GM12878 (cell line): ENCODE data around the gene SHISA3. TPM values are rescaled to one million over a fixed set of nuclear protein-coding genes. Genes with fewer than 3 reads are reported as not detected.

ENCODE experiments used
- ATAC-seq: fragments of 200-7000 bp; cut with Tn5 transposase; 3 replicates; pipeline ENCODE4 v1.9.1; 2020; ENCODE audit warnings: mild to moderate bottlenecking, moderate library complexity
- BruUV-seq: library from RNA; stranded (reverse); fragments of 400-500 nt; replicated peaks from 2 replicates; lab custom pipeline; 2021; lab: Mats Ljungman, UMichigan
- CTCF ChIA-PET: fragments of 300-600 bp; sonication (Branson Sonifier 250); formaldehyde crosslinking; extraction: SDS; loops from one replicate; lab custom pipeline; 2021; ENCODE audit warnings: inconsistent platforms; lab: Yijun Ruan, JAX
- POLR2A ChIA-PET: fragments of 350-600 bp; formaldehyde crosslinking; extraction: SDS; loops from one replicate; lab custom pipeline; 2021; ENCODE audit warnings: inconsistent platforms; lab: Charles Lee
- RAD21 ChIA-PET: fragments of 300-600 bp; sonication (Branson Sonifier 250); formaldehyde crosslinking; loops from one replicate; lab custom pipeline; 2023; ENCODE audit warnings: antibody characterized with exemption; ENCODE audit not compliant: unreplicated experiment; lab: Charles Lee
- SMC1A ChIA-PET: fragments of 300-600 bp; sonication (Branson Sonifier 250); formaldehyde crosslinking; loops from one replicate; lab custom pipeline; 2023; ENCODE audit not compliant: unreplicated experiment, uncharacterized antibody; lab: Charles Lee
- DNase-seq: peaks from one replicate; pipeline ENCODE4 v3.0.0-alpha.2; 2011; ENCODE audit warnings: low read depth, low spot score
- FAIRE-seq: peaks from 3 replicates; lab custom pipeline; 2011; peaks lifted over from hg19 to GRCh38; lab: Jason Lieb, UNC
- H2AFZ ChIP-seq: 2 replicates; pipeline ENCODE4 v1.6.0; 2011; ENCODE audit warnings: low read depth, low read length, control low read depth; ENCODE audit not compliant: control insufficient read depth
- H3K27ac ChIP-seq: 2 replicates; pipeline ENCODE4 v1.5.1; 2011; ENCODE audit warnings: control low read depth; ENCODE audit not compliant: control insufficient read depth, insufficient read depth
- H3K27me3 ChIP-seq, 2 experiments: replicated peaks in 1 of 2; 2 replicates each; pipeline versions ENCODE4 v1.6.0 to v1.6.1; 2011; ENCODE audit warnings: low read length in 1 of 2; ENCODE audit not compliant: control insufficient read depth in 2 of 2, insufficient read depth in 2 of 2
- H3K36me3 ChIP-seq, 2 experiments: 2 replicates each; pipeline ENCODE4 v1.5.1; 2011; ENCODE audit warnings: low read length in 1 of 2; ENCODE audit not compliant: control insufficient read depth in 2 of 2, insufficient read depth in 2 of 2
- H3K4me1 ChIP-seq: 2 replicates; pipeline ENCODE4 v1.6.1; 2011; ENCODE audit warnings: mild to moderate bottlenecking, low read length, moderate library complexity, mixed read lengths; ENCODE audit not compliant: control insufficient read depth, insufficient read depth
- H3K4me2 ChIP-seq: 2 replicates; pipeline ENCODE4 v1.6.0; 2011; ENCODE audit warnings: control low read depth; ENCODE audit not compliant: control insufficient read depth, insufficient read depth
- H3K4me3 ChIP-seq: fragments of 200-600 bp; sonication (generic); 2 replicates; pipeline ENCODE4 v1.5.1; 2016
- H3K79me2 ChIP-seq: 2 replicates; pipeline ENCODE4 v1.6.0; 2011; ENCODE audit warnings: low read length; ENCODE audit not compliant: control insufficient read depth, insufficient read depth
- H3K9ac ChIP-seq: 2 replicates; pipeline ENCODE4 v1.8.0; 2011; ENCODE audit warnings: low read length, control low read depth, mixed read lengths; ENCODE audit not compliant: control insufficient read depth, insufficient read depth
- H3K9me3 ChIP-seq: replicated peaks from 3 replicates; pipeline ENCODE4 v1.5.1; 2011; ENCODE audit warnings: mild to moderate bottlenecking, low read length; ENCODE audit not compliant: control insufficient read depth, insufficient read depth
- H4K20me1 ChIP-seq: 2 replicates; pipeline ENCODE4 v1.6.0; 2011; ENCODE audit not compliant: control insufficient read depth, insufficient read depth
- ASH2L ChIP-seq: fragments of 300-600, 200-600 bp; sonication (generic); IDR thresholded peaks from 2 replicates; pipeline ENCODE4 v1.6.1; 2017; ENCODE audit warnings: low read depth, mild to moderate bottlenecking, borderline replicate concordance
- CBX3 ChIP-seq: fragments of 200-600 bp; sonication (generic); IDR thresholded peaks from 2 replicates; pipeline ENCODE4 v1.6.1; 2016; ENCODE audit warnings: low read depth, borderline replicate concordance
- KAT2A ChIP-seq: conservative IDR thresholded peaks from 2 replicates; pipeline ENCODE4 v1.6.1; 2011; ENCODE audit warnings: low read depth, low read length; ENCODE audit not compliant: control insufficient read depth
- POU2F2 ChIP-seq: IDR thresholded peaks from 3 replicates; pipeline ENCODE4 v1.6.1; 2011; ENCODE audit warnings: low read depth, mild to moderate bottlenecking, low read length, borderline replicate concordance
- SMAD5 ChIP-seq: IDR thresholded peaks from 2 replicates; pipeline ENCODE4 v1.6.1; 2016; ENCODE audit warnings: antibody characterized with exemption, low read depth
- SRF ChIP-seq, 2 experiments: IDR thresholded peaks; 2 replicates each; pipeline ENCODE4 v1.6.1; 2011; ENCODE audit warnings: low read depth in 2 of 2, low read length in 2 of 2, mild to moderate bottlenecking in 1 of 2, moderate library complexity in 1 of 2
- WGBS: methylation state at CpG from one replicate; pipeline ENCODE4 v1.1.6; 2016; ENCODE audit warnings: low lambda C conversion rate; ENCODE audit not compliant: insufficient replicate concordance, insufficient coverage; ENCODE audit errors: missing lambda C conversion rate; 5-methylcytosine and 5-hydroxymethylcytosine counted together
- in situ Hi-C: fragments of 300-500 bp; cut with MboI; formaldehyde crosslinking; loops from 9 replicates; pipeline ENCODE4 v1.14.3; 2018; ENCODE audit warnings: mixed read lengths
- intact Hi-C: fragments of 100-400 bp; cut with micrococcal nuclease; formaldehyde crosslinking; loops from one replicate; pipeline ENCODE4 v1.14.2; 2022; ENCODE audit not compliant: unreplicated experiment
- polyA plus RNA-seq, 11 experiments: library from polyadenylated mRNA; depleted of rRNA in 4 of 11; unstranded in 6 of 11; stranded (reverse) in 5 of 11; fragments of >200 nt; fragmentation: Nextera tagmentation in 4 of 11; fragmentation: Illumina TruSeq in 1 of 11; extraction: Ambion mirVana in 4 of 11; extraction: Trizol in 1 of 11; gene quantifications; 1 replicate in 1 of 11; 2 replicates in 10 of 11; pipeline versions ENCODE4 v1.2.1 to v1.2.3, GENCODE V29; 2011 to 2016; ENCODE audit warnings: inconsistent platforms in 2 of 11, missing spikeins in 2 of 11, low read depth in 1 of 11
- total RNA-seq, 4 experiments: library from RNA; depleted of rRNA in 3 of 4; stranded (reverse); fragments of >200 nt in 3 of 4; fragmentation: Illumina TruSeq in 1 of 4; extraction: Trizol in 1 of 4; gene quantifications; 2 replicates each; pipeline versions ENCODE4 v1.2.1 to v1.2.3, GENCODE V29; 2013 to 2021
- TF ChIP-seq, protein P1 (sequence below): IDR thresholded peaks from 2 replicates; pipeline ENCODE4 v1.6.1; 2012; ENCODE audit warnings: improper control_type of control experiment, low read depth, low read length; ENCODE audit not compliant: insufficient replicate concordance
- TF ChIP-seq, protein P2 (sequence below): fragments of 450-650 bp; IDR thresholded peaks from 2 replicates; pipeline ENCODE4 v1.6.1; 2017; ENCODE audit warnings: low read depth, mild to moderate bottlenecking, moderate library complexity

Gene SHISA3
- total and polyA plus RNA-seq, 10 of the 15 experiments (the other 5 are each of a cell fraction or from before 2014, with no cell fraction given): 0.03 to 7.2 (median 4.4) TPM

GRCh38 chr4:42442601-42443000 lies 45.3 kb downstream of the SHISA3 start:
- 100% methylated on average over 2 of the region's 2 CpGs for WGBS
- no TSS peak for BruUV-seq
- H4K20me1 ChIP-seq: no peaks in the 10 kb centered on the region
- SMC1A ChIA-PET: interaction anchor here (1.0 kb wide), 1 partner anchor 8 kb away, joined by 3 read pairs; no protein-coding TSS in a partner anchor
- CTCF ChIA-PET: interaction anchor here (1.0 kb wide), 1 partner anchor 439 kb away, joined by 3 read pairs; no protein-coding TSS in a partner anchor
- FAIRE-seq: no peak
- in situ Hi-C loops: no loop called here
- no peak overlapping the region for H3K27ac ChIP-seq
- no peak overlapping the region for H3K4me2 ChIP-seq
- no peaks in the 10 kb centered on the region for H3K4me1 ChIP-seq
- no peaks in the 10 kb centered on the region for H3K9me3 ChIP-seq
- TF ChIP-seq SMAD5 (no peak), SRF (IDR thresholded peaks at IDR 0.05; ENCODE audit: low read depth in 2 of 2, low read length in 2 of 2) (no peak), CBX3 (no peak)
- TF ChIP-seq, all 136 proteins: peak for 0
- ATAC-seq: no peak
- no peak overlapping the region for H2AFZ ChIP-seq
- POLR2A ChIA-PET: no interaction called here
- H3K27me3 ChIP-seq: no peaks in the 10 kb centered on the region
- intact Hi-C loops: loop anchor here (5.0 kb wide), 1 partner anchor 75 kb away; no protein-coding TSS in a partner anchor
- H3K9ac ChIP-seq: no peak overlapping the region
- RAD21 ChIA-PET: no interaction called here
- H3K36me3 ChIP-seq: peaks cover 2 to 18% of the 10 kb centered on the region in 2 experiments
- DNase-seq: no peak
- H3K79me2 ChIP-seq: no peaks in the 10 kb centered on the region
- H3K4me3 ChIP-seq: no peak overlapping the region

- intact Hi-C loops (no loop called here), in situ Hi-C loops (no loop called here)
- Histone ChIP-seq H3K27me3 (no peaks in the 10 kb centered on the region), H3K36me3 (peaks cover 0 to 18% of the 10 kb centered on the region in 2 experiments; a peak in 3 of 4 replicates), H3K4me2 (no peak overlapping the region), H3K4me3 (no peak overlapping the region), H3K9me3 (no peaks in the 10 kb centered on the region), H3K9ac (no peak overlapping the region), H4K20me1 (no peaks in the 10 kb centered on the region), H3K79me2 (no peaks in the 10 kb centered on the region), H2AFZ (no peak overlapping the region), H3K27ac (no peak overlapping the region), H3K4me1 (no peaks in the 10 kb centered on the region)
- FAIRE-seq: no peak
- ChIA-PET POLR2A (no interaction called here), SMC1A (interaction anchor here (0.7 to 1.3 kb wide), 7 partner anchors 9 to 112 kb away, joined by 3 to 5 read pairs (median 3); no protein-coding TSS in a partner anchor), CTCF (interaction anchor here (0.6 to 1.6 kb wide), 3 partner anchors 20 to 74 kb away, joined by 3 to 8 read pairs (median 3); no protein-coding TSS in a partner anchor), RAD21 (interaction anchor here (0.6 kb wide), 1 partner anchor 10 kb away, joined by 3 read pairs; no protein-coding TSS in a partner anchor)
- BruUV-seq: no TSS peak
- WGBS: 63% methylated on average over 5 of the region's 5 CpGs
- no peak for ATAC-seq
- no peak for DNase-seq
- TF ChIP-seq KAT2A: no peak
- no peak for TF ChIP-seq ASH2L
- no peak for TF ChIP-seq POU2F2
- TF ChIP-seq, protein P1, sequence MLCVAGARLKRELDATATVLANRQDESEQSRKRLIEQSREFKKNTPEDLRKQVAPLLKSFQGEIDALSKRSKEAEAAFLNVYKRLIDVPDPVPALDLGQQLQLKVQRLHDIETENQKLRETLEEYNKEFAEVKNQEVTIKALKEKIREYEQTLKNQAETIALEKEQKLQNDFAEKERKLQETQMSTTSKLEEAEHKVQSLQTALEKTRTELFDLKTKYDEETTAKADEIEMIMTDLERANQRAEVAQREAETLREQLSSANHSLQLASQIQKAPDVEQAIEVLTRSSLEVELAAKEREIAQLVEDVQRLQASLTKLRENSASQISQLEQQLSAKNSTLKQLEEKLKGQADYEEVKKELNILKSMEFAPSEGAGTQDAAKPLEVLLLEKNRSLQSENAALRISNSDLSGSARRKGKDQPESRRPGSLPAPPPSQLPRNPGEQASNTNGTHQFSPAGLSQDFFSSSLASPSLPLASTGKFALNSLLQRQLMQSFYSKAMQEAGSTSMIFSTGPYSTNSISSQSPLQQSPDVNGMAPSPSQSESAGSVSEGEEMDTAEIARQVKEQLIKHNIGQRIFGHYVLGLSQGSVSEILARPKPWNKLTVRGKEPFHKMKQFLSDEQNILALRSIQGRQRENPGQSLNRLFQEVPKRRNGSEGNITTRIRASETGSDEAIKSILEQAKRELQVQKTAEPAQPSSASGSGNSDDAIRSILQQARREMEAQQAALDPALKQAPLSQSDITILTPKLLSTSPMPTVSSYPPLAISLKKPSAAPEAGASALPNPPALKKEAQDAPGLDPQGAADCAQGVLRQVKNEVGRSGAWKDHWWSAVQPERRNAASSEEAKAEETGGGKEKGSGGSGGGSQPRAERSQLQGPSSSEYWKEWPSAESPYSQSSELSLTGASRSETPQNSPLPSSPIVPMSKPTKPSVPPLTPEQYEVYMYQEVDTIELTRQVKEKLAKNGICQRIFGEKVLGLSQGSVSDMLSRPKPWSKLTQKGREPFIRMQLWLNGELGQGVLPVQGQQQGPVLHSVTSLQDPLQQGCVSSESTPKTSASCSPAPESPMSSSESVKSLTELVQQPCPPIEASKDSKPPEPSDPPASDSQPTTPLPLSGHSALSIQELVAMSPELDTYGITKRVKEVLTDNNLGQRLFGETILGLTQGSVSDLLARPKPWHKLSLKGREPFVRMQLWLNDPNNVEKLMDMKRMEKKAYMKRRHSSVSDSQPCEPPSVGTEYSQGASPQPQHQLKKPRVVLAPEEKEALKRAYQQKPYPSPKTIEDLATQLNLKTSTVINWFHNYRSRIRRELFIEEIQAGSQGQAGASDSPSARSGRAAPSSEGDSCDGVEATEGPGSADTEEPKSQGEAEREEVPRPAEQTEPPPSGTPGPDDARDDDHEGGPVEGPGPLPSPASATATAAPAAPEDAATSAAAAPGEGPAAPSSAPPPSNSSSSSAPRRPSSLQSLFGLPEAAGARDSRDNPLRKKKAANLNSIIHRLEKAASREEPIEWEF: no peak
- TF ChIP-seq, protein P2, sequence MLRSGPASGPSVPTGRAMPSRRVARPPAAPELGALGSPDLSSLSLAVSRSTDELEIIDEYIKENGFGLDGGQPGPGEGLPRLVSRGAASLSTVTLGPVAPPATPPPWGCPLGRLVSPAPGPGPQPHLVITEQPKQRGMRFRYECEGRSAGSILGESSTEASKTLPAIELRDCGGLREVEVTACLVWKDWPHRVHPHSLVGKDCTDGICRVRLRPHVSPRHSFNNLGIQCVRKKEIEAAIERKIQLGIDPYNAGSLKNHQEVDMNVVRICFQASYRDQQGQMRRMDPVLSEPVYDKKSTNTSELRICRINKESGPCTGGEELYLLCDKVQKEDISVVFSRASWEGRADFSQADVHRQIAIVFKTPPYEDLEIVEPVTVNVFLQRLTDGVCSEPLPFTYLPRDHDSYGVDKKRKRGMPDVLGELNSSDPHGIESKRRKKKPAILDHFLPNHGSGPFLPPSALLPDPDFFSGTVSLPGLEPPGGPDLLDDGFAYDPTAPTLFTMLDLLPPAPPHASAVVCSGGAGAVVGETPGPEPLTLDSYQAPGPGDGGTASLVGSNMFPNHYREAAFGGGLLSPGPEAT: no peak
These were observed 47.8 kb downstream of the SHISA3 start for GRCh38 chr4:42445038-42445437.
